Cardiac muscle cell (in vitro differentiated cells and primary cell): ENCODE results near the gene ABAT. TPM values are rescaled to one million over a fixed set of nuclear protein-coding genes. Genes with fewer than 3 reads are reported as not detected.

Source experiments
- DNase-seq, 2 donors: peaks; one replicate each; pipeline versions ENCODE4 v3.0.0 to v3.0.0-alpha.2; 2010 to 2017; ENCODE audit warnings: low read depth in 1 of 2, low spot score in 1 of 2
- H3K27ac ChIP-seq: fragments of 200-600 bp; sonication (generic); 2 replicates; pipeline ENCODE4 v1.5.1; 2016
- H3K27me3 ChIP-seq: fragments of 200-600 bp; sonication (generic); 2 replicates; pipeline ENCODE4 v1.6.0; 2016; ENCODE audit warnings: control low read depth
- H3K36me3 ChIP-seq: fragments of 200-600 bp; sonication (generic); 2 replicates; pipeline ENCODE4 v1.5.1; 2016; ENCODE audit warnings: control low read depth
- H3K4me1 ChIP-seq: fragments of 200-600 bp; sonication (generic); 2 replicates; pipeline ENCODE4 v1.8.1; 2017; ENCODE audit warnings: low read depth, mild to moderate bottlenecking, mixed run types
- H3K4me3 ChIP-seq: fragments of 200-600 bp; sonication (generic); 2 replicates; pipeline ENCODE4 v1.5.1; 2016; ENCODE audit warnings: mild to moderate bottlenecking
- H3K9me3 ChIP-seq: fragments of 200-600 bp; sonication (generic); 2 replicates; pipeline ENCODE4 v1.5.1; 2017; ENCODE audit warnings: low read depth, mild to moderate bottlenecking, control low read depth
- CTCF ChIP-seq: IDR thresholded peaks from 2 replicates; pipeline ENCODE4 v1.5.1; 2012; ENCODE audit warnings: low read depth, mild to moderate bottlenecking, low read length
- polyA plus RNA-seq: library from polyadenylated mRNA; unstranded; fragments of >200 nt; fragmentation: Nextera tagmentation; extraction: Ambion mirVana; gene quantifications from 2 replicates; pipeline ENCODE4 v1.2.1, GENCODE V29; 2016
- total RNA-seq: library from RNA; depleted of rRNA; stranded (reverse); fragments of >200 nt; gene quantifications from 2 replicates; pipeline ENCODE4 v1.2.3, GENCODE V29; 2016

The ABAT gene
- total and polyA plus RNA-seq, 2 experiments from 2014 or later: 54.4 to 71.4 TPM

GRCh38 chr16:8812162-8812843 is 137.9 kb downstream of the ABAT start:
- no peaks in the 10 kb centered on the region for H3K9me3 ChIP-seq
- no peak overlapping the region for H3K4me3 ChIP-seq
- peaks cover 60% of the 10 kb centered on the region for H3K36me3 ChIP-seq
- TF ChIP-seq CTCF: no peak
- H3K27me3 ChIP-seq: no peaks in the 10 kb centered on the region
- no peaks in the 10 kb centered on the region for H3K4me1 ChIP-seq
- DNase-seq: no peak
- no peak overlapping the region for H3K27ac ChIP-seq

DNA sequence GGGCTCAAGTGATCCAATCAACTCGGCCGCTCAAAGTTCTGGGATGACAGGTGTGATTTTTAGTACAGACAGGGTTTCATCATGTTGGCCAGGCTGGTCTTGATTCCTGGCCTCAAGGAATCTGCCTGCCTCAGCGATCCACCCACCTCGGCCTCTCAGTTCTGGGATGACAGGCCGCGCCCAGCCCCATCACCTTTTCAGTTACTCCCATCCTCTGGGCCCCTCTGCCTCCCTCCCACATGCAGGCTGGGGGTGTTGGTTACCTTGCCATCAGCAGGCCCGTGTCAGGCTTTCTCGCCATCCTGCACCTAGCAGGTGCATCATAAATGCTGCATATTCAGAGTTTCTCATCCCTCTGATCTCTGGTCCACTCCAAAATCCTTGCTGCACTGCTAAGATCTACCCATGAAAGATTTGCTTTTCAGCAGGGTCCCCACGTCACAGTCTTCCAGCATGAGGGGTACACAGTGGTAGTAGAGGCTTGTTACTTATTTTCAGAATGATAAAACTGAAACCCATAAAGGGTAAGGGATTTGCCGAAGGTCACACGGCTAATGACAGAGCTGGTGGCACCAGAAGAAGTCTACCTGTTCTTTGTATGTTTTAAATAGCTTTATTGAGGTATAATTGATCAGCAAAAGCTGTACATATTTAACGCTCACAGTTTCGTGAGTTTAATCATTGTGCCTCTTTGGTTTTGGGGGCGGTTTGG is 139.8 kb downstream of the ABAT start:
- TF ChIP-seq CTCF: no peak
- H3K36me3 ChIP-seq: peaks cover 41% of the 10 kb centered on the region
- no peak overlapping the region for H3K27ac ChIP-seq

GRCh38 chr16:8816967-8817655 is 142.7 kb downstream of the ABAT start:
- H3K4me1 ChIP-seq: no peaks in the 10 kb centered on the region
- H3K9me3 ChIP-seq: no peaks in the 10 kb centered on the region
- H3K4me3 ChIP-seq: no peak overlapping the region
- no peaks in the 10 kb centered on the region for H3K27me3 ChIP-seq
- TF ChIP-seq CTCF: no peak
- no peak for DNase-seq
- peaks cover 27% of the 10 kb centered on the region for H3K36me3 ChIP-seq
- H3K27ac ChIP-seq: no peak overlapping the region

More for the DNA sequence above, 139.8 kb downstream of the ABAT start:
- Histone ChIP-seq H3K4me1 (no peaks in the 10 kb centered on the region), H3K9me3 (no peaks in the 10 kb centered on the region), H3K27me3 (no peaks in the 10 kb centered on the region), H3K4me3 (no peak overlapping the region)
- no peak for DNase-seq

- H3K27ac ChIP-seq: peak overlapping the region; percentile 6
- H3K4me3 ChIP-seq: no peak overlapping the region
- no peaks in the 10 kb centered on the region for H3K9me3 ChIP-seq
- no peak for TF ChIP-seq CTCF
- no peaks in the 10 kb centered on the region for H3K27me3 ChIP-seq
- H3K36me3 ChIP-seq: peaks cover 15% of the 10 kb centered on the region
- DNase-seq: no peak
- no peaks in the 10 kb centered on the region for H3K4me1 ChIP-seq
These were observed 144.3 kb downstream of the ABAT start for GRCh38 chr16:8818504-8819270.

DNA sequence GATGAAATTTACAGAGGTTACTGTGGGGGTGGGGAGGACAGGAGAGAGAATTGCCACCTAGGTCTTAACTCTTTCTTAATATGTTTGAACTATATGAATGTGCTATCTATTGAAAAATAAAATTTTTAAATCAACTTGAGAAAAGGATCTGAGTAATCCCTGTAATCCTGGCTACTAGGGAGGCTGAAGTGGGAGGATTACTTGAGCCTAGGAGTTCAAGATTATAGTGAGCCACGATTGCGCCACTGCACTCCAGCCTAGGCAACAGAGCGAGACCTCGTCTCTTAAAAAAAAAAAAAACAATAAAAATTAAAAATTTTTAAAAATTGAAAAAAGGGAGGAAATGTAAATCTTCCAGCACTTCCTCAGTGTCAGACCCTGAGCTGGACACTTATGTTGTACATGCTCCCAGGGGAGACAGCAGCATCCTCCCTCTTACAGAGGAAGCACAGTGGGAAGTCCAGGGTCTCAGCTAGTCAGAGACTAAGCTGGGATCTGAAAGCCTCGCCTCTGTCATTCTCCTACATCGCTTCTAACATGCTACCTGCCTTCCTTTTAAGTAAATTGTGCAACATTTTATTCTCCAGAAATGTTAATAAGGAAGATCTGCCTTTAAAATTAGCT is 145.1 kb downstream of the ABAT start:
- Histone ChIP-seq H3K9me3 (no peaks in the 10 kb centered on the region), H3K4me3 (no peak overlapping the region), H3K36me3 (peaks cover 14% of the 10 kb centered on the region), H3K27me3 (no peaks in the 10 kb centered on the region), H3K4me1 (no peaks in the 10 kb centered on the region), H3K27ac (no peak overlapping the region)
- no peak for TF ChIP-seq CTCF
- no peak for DNase-seq
